ENCODE results near the gene CECR2. TPM values are rescaled to one million over a fixed set of nuclear protein-coding genes. Genes with fewer than 3 reads are reported as not detected.

CECR2 gene
- total RNA-seq, 1 donor from 2014 or later, result 67.8 TPM

DNA sequence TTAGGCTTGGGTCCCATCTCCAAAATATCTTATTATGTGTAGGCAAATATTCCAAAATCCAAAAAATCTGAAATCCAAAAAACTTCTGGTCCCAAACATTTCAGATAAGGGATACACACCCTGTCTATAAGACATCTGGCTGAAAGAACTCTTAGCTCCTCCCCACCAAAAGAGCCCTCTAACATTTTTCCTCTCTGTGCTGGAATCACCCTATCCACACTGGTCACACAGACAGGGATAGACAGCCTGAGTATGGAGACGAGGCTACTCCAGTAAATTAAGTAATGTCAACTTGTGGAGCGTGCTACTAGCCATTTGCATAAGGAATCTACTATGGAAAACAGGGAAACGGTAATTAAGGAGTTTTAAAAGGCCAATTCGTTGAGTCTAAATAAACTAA is 234.4 kb downstream of the CECR2 start:
- no peaks in the 10 kb centered on the region for H3K9me3 ChIP-seq (ENCODE audit: low read depth)
- H3K27ac Mint-ChIP-seq, result no peak overlapping the region
- TF ChIP-seq EZH2phosphoT487 (IDR thresholded peaks at IDR 0.05) (no peak), EZH2 (IDR thresholded peaks at IDR 0.05) (no peak)
- TF ChIP-seq, protein P1, sequence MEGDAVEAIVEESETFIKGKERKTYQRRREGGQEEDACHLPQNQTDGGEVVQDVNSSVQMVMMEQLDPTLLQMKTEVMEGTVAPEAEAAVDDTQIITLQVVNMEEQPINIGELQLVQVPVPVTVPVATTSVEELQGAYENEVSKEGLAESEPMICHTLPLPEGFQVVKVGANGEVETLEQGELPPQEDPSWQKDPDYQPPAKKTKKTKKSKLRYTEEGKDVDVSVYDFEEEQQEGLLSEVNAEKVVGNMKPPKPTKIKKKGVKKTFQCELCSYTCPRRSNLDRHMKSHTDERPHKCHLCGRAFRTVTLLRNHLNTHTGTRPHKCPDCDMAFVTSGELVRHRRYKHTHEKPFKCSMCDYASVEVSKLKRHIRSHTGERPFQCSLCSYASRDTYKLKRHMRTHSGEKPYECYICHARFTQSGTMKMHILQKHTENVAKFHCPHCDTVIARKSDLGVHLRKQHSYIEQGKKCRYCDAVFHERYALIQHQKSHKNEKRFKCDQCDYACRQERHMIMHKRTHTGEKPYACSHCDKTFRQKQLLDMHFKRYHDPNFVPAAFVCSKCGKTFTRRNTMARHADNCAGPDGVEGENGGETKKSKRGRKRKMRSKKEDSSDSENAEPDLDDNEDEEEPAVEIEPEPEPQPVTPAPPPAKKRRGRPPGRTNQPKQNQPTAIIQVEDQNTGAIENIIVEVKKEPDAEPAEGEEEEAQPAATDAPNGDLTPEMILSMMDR (IDR thresholded peaks at IDR 0.05), result no peak
- peaks cover 20% of the 10 kb centered on the region for H4K20me1 ChIP-seq (ENCODE audit: low read depth)
- DNase-seq (ENCODE audit: low spot score), result no peak
- no peaks in the 10 kb centered on the region for H3K4me1 ChIP-seq
- H3K79me2 ChIP-seq (ENCODE audit: low read depth), result peaks cover 37% of the 10 kb centered on the region
- no peak overlapping the region for H3K9ac ChIP-seq
- H3K27ac ChIP-seq, result no peak overlapping the region
- no peaks in the 10 kb centered on the region for H3F3A ChIP-seq (ENCODE audit: low read depth)
- H3K9me3 Mint-ChIP-seq, result no peaks in the 10 kb centered on the region
- H3K4me2 ChIP-seq, result no peak overlapping the region
- no peak overlapping the region for H3K4me3 ChIP-seq
- peaks cover 6% of the 10 kb centered on the region for H3K4me1 Mint-ChIP-seq
- no peak overlapping the region for H3K4me3 Mint-ChIP-seq
- peaks cover 4% of the 10 kb centered on the region for H3K36me3 ChIP-seq
- H3K27me3 ChIP-seq, result no peaks in the 10 kb centered on the region
- no peaks in the 10 kb centered on the region for H3K27me3 Mint-ChIP-seq (ENCODE audit: insufficient read depth, low read depth)
- peaks cover 4% of the 10 kb centered on the region for H3K36me3 Mint-ChIP-seq
- H2AFZ ChIP-seq (replicated peaks), result no peak overlapping the region

DNA sequence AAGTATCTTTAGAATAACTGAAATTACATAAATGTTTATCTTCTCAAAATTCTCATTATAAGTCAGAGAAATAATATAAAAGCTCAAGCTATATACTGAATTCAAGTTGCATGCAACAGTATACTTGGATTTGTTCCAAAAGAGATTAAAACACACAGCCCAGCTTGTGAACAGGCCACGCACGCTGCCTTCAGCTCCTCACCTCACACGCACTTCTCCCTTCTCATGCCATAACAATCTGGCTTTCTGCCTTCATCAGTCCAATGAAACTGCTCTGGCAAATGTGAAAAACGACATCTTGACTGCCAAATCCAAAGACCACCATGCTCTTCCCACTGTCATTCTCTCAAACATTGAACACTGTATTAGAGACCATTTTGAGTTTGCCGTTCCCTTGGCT is 237.2 kb downstream of the CECR2 start:
- Histone ChIP-seq H3K4me2 (no peak overlapping the region), H3K4me1 (no peaks in the 10 kb centered on the region), H3K9me3 (ENCODE audit: low read depth) (no peaks in the 10 kb centered on the region), H3K9ac (no peak overlapping the region), H2AFZ (replicated peaks) (no peak overlapping the region), H3F3A (ENCODE audit: low read depth) (no peaks in the 10 kb centered on the region), H3K36me3 (no peaks in the 10 kb centered on the region), H3K4me3 (no peak overlapping the region), H4K20me1 (ENCODE audit: low read depth) (peaks cover 12% of the 10 kb centered on the region), H3K27ac (no peak overlapping the region), H3K27me3 (no peaks in the 10 kb centered on the region), H3K79me2 (ENCODE audit: low read depth) (peaks cover 37% of the 10 kb centered on the region)
- Mint-ChIP-seq H3K36me3 (peaks cover 6% of the 10 kb centered on the region), H3K4me1 (peaks cover 6% of the 10 kb centered on the region), H3K9me3 (no peaks in the 10 kb centered on the region), H3K4me3 (no peak overlapping the region), H3K27ac (no peak overlapping the region), H3K27me3 (ENCODE audit: insufficient read depth, low read depth) (no peaks in the 10 kb centered on the region)
- DNase-seq (ENCODE audit: low spot score), result no peak
- no peak for TF ChIP-seq EZH2phosphoT487 (IDR thresholded peaks at IDR 0.05)
- no peak for TF ChIP-seq EZH2 (IDR thresholded peaks at IDR 0.05)
- TF ChIP-seq, protein P1 (IDR thresholded peaks at IDR 0.05), result no peak

Small RNAs within 50 kb of the gene (small RNA-seq; reads per million reads assigned to genes)
- gene CECR9 (not detected), gene RN7SL843P (not detected)

Other genes with a start within 250 kb of the CECR2 start
- 2.8 and 5.0 TPM in 2 replicates for gene TMEM121B, start 248.1 kb upstream of the CECR2 start, total RNA-seq (ENCODE audit: low replicate concordance)
- gene HDHD5, start 210.2 kb upstream of the CECR2 start, total RNA-seq (ENCODE audit: low replicate concordance), result 39.7 and 80.3 TPM in 2 replicates
- 30.1 and 49.9 TPM in 2 replicates for gene ADA2, start 150.0 kb upstream of the CECR2 start, total RNA-seq (ENCODE audit: low replicate concordance)
- 0.37 and 0.88 TPM in 2 replicates for gene SLC25A18, start 194.0 kb downstream of the CECR2 start, total RNA-seq (ENCODE audit: low replicate concordance)

Data from neural progenitor cell (in vitro differentiated cells).